ENCODE data around the gene ABCA9. TPM values are rescaled to one million over a fixed set of nuclear protein-coding genes. Genes with fewer than 3 reads are reported as not detected.
"Not testable (repeated sequence)": the region's sequence is repeated elsewhere in the genome, so short reads cannot be mapped to it uniquely, and the experiment has no call there.

ABCA9 gene
- total and polyA plus RNA-seq, 9 of the 15 experiments (the other 6 are each of a cell fraction or from before 2014, with no cell fraction given) = 0.04 TPM; not detected in 8

GRCh38 chr17:68943812-68944182 is 116.9 kb downstream of the ABCA9 start:
- H3K27ac ChIP-seq (ENCODE audit: extremely low read depth, low read depth, low read length); H3K9me3 ChIP-seq (replicated peaks; ENCODE audit: control insufficient read depth, insufficient read depth, low read depth, low read length); H3K4me2 ChIP-seq (ENCODE audit: insufficient read depth, low read length); BruUV-seq (replicated peaks); H3K36me3 ChIP-seq (ENCODE audit: control insufficient read depth, insufficient read depth, low read length); H3K27me3 ChIP-seq (ENCODE audit: control insufficient read depth in 2 of 2, insufficient read depth in 2 of 2, low read length in 2 of 2); CTCF ChIA-PET (ENCODE audit: low intra/inter-chr PET ratio); DNase-seq (ENCODE audit: extremely low read depth in 1 of 4, low spot score in 3 of 4); POLR2A ChIA-PET; intact Hi-C loops (cut with micrococcal nuclease); H3K79me2 ChIP-seq (ENCODE audit: control insufficient read depth, insufficient read depth, low read length); H3K9ac ChIP-seq (ENCODE audit: insufficient read depth in 1 of 2, low read depth in 2 of 2, low read length in 2 of 2); H3K4me1 ChIP-seq (replicated peaks in 1 of 2; ENCODE audit: control insufficient read depth in 2 of 2, insufficient read depth in 2 of 2, low read length in 2 of 2); H3K4me3 ChIP-seq; H2AFZ ChIP-seq (ENCODE audit: low read depth, low read length); FAIRE-seq; ATAC-seq; in situ Hi-C loops (cut with MboI); H3K9me1 ChIP-seq (ENCODE audit: control insufficient read depth, insufficient read depth, low read length); H4K20me1 ChIP-seq (replicated peaks; ENCODE audit: control insufficient read depth, insufficient read depth, low read length): not testable (repeated sequence)
- TF ChIP-seq RBM25 (IDR thresholded peaks at IDR 0.05; ENCODE audit: low read depth, low read length, severe bottlenecking) = peak; percentile 19
- TF ChIP-seq ZNF146 (CRISPR knock-in tag; IDR thresholded peaks at IDR 0.05; ENCODE audit: unreplicated experiment) = peak; percentile 97
- TF ChIP-seq BCOR (IDR thresholded peaks at IDR 0.05) = peak; percentile 43; the same call in 1 of the 2 replicates
- 34% methylated on average over 2 of the region's 2 CpGs for WGBS (ENCODE audit: insufficient coverage, low coverage, missing lambda C conversion rate)

GRCh38 chr17:68943123-68943811 is 117.5 kb downstream of the ABCA9 start:
- Histone ChIP-seq H3K4me1 (replicated peaks in 1 of 2; ENCODE audit: control insufficient read depth in 2 of 2, insufficient read depth in 2 of 2, low read length in 2 of 2) (no peaks in the 10 kb centered on the region), H3K27me3 (ENCODE audit: control insufficient read depth in 2 of 2, insufficient read depth in 2 of 2, low read length in 2 of 2) (no peaks in the 10 kb centered on the region), H3K9me1 (ENCODE audit: control insufficient read depth, insufficient read depth, low read length) (no peaks in the 10 kb centered on the region), H3K36me3 (ENCODE audit: control insufficient read depth, insufficient read depth, low read length) (no peaks in the 10 kb centered on the region), H3K9me3 (replicated peaks; ENCODE audit: control insufficient read depth, insufficient read depth, low read depth, low read length) (no peaks in the 10 kb centered on the region), H3K9ac (ENCODE audit: insufficient read depth in 1 of 2, low read depth in 2 of 2, low read length in 2 of 2) (no peak overlapping the region), H4K20me1 (replicated peaks; ENCODE audit: control insufficient read depth, insufficient read depth, low read length) (no peaks in the 10 kb centered on the region), H2AFZ (ENCODE audit: low read depth, low read length) (no peak overlapping the region), H3K27ac (ENCODE audit: extremely low read depth, low read depth, low read length) (no peak overlapping the region), H3K4me3 (no peak overlapping the region), H3K79me2 (ENCODE audit: control insufficient read depth, insufficient read depth, low read length) (no peaks in the 10 kb centered on the region), H3K4me2 (ENCODE audit: insufficient read depth, low read length) (no peak overlapping the region)
- ChIA-PET POLR2A (no interaction called here), CTCF (ENCODE audit: low intra/inter-chr PET ratio) (no interaction called here)
- WGBS (ENCODE audit: insufficient coverage, low coverage, missing lambda C conversion rate) = 40% methylated on average over 4 of the region's 4 CpGs
- no peak for TF ChIP-seq ZNF253 (CRISPR knock-in tag; conservative IDR thresholded peaks at IDR 0.05)
- no peak for TF ChIP-seq EGR1 (conservative IDR thresholded peaks at IDR 0.05)
- peak; percentile 39; the same call in 1 of the 2 replicates for TF ChIP-seq MAFG (tag; conservative IDR thresholded peaks at IDR 0.05)
- no peak for TF ChIP-seq DPF2 (IDR thresholded peaks at IDR 0.05)
- peak; percentile 36; the same call in 1 of the 2 replicates for TF ChIP-seq C11orf30 (IDR thresholded peaks at IDR 0.05; ENCODE audit: low read depth)
- TF ChIP-seq ZNF316 (IDR thresholded peaks at IDR 0.05) = peak; percentile 78
- BruUV-seq (replicated peaks) = no TSS peak
- DNase-seq (ENCODE audit: extremely low read depth in 1 of 4, low spot score in 3 of 4) = no peak
- intact Hi-C loops (cut with micrococcal nuclease) (no loop called here), in situ Hi-C loops (cut with MboI) (no loop called here)
- no peak for FAIRE-seq
- ATAC-seq = no peak
